GM19193 (cell line): Measurements from ENCODE around the gene DNAH10.

Experiments
- POLR2A ChIP-seq: IDR thresholded peaks from 4 replicates; pipeline ENCODE4 v1.6.1; 2011; ENCODE audit not compliant: insufficient read depth, insufficient read length; ENCODE audit errors: extremely low read depth

The DNAH10 gene

GRCh38 chr12:123761841-123762714 lies at the start of gene DNAH10:
TSS of gene DNAH10 (plus strand) at chr12:123762301. CDS start at chr12:123762337, 36 bp downstream.
- peak; percentile 28 for TF ChIP-seq POLR2A

GRCh38 chr12:123712780-123713319 lies 49.3 kb upstream of the DNAH10 start:
- TF ChIP-seq POLR2A = no peak

- TF ChIP-seq POLR2A = no peak
Measured at GRCh38 chr12:123713398-123713797, 48.7 kb upstream of the DNAH10 start.

- peak; percentile 31 for TF ChIP-seq POLR2A
Measured at GRCh38 chr12:123713823-123714585, 48.1 kb upstream of the DNAH10 start.

GRCh38 chr12:123715195-123715594 lies 46.9 kb upstream of the DNAH10 start:
- no peak for TF ChIP-seq POLR2A

GRCh38 chr12:123717350-123717749 lies 44.8 kb upstream of the DNAH10 start:
- TF ChIP-seq POLR2A = no peak

- TF ChIP-seq POLR2A = no peak
Measured at GRCh38 chr12:123720141-123720814, 41.8 kb upstream of the DNAH10 start.

- TF ChIP-seq POLR2A = no peak
Measured at GRCh38 chr12:123721245-123721644, 40.9 kb upstream of the DNAH10 start.

GRCh38 chr12:123723011-123723410 lies 39.1 kb upstream of the DNAH10 start:
- TF ChIP-seq POLR2A = no peak

GRCh38 chr12:123723765-123724164 lies 38.3 kb upstream of the DNAH10 start:
- TF ChIP-seq POLR2A = no peak

- no peak for TF ChIP-seq POLR2A
Measured at GRCh38 chr12:123726244-123726643, 35.9 kb upstream of the DNAH10 start.

GRCh38 chr12:123726962-123727361 lies 35.1 kb upstream of the DNAH10 start:
- TF ChIP-seq POLR2A = no peak

- no peak for TF ChIP-seq POLR2A
Measured at GRCh38 chr12:123727878-123728277, 34.2 kb upstream of the DNAH10 start.

GRCh38 chr12:123731596-123731995 lies 30.5 kb upstream of the DNAH10 start:
- no peak for TF ChIP-seq POLR2A

GRCh38 chr12:123732251-123732650 lies 29.9 kb upstream of the DNAH10 start:
- TF ChIP-seq POLR2A = no peak
